LNCAP (cell line): ENCODE data around the gene CBX6.

Source experiments
- CTCF ChIP-seq: fragments of 450-650 bp; IDR thresholded peaks from 2 replicates; pipeline ENCODE4 v1.5.1; 2017; ENCODE audit warnings: mild to moderate bottlenecking

Gene CBX6

GRCh38 chr22:38871360-38872171 lies 450 bp downstream of the CBX6 start:
- no peak for TF ChIP-seq CTCF

GRCh38 chr22:38870791-38871359 lies 1.1 kb downstream of the CBX6 start:
- no peak for TF ChIP-seq CTCF

GRCh38 chr22:38870312-38870741 lies 1.7 kb downstream of the CBX6 start:
- TF ChIP-seq CTCF: peak; percentile 93

- TF ChIP-seq CTCF: no peak
These were observed 2.4 kb downstream of the CBX6 start for GRCh38 chr22:38869663-38870062.

GRCh38 chr22:38868886-38869381 lies 3.1 kb downstream of the CBX6 start:
- TF ChIP-seq CTCF: peak; percentile 93

GRCh38 chr22:38868286-38868721 lies 3.7 kb downstream of the CBX6 start:
- no peak for TF ChIP-seq CTCF

- no peak for TF ChIP-seq CTCF
These were observed 4.3 kb downstream of the CBX6 start for GRCh38 chr22:38867471-38868285.
